Astrocyte of the spinal cord (primary cell): ENCODE measurements around the gene ATG4B.

Source experiments
- DNase-seq: peaks from one replicate; pipeline ENCODE4 v3.0.0; 2011; ENCODE audit warnings: low read depth, low spot score
- H3K4me3 ChIP-seq: 2 replicates; pipeline ENCODE4 v1.5.1; 2011; ENCODE audit warnings: low read depth, mild to moderate bottlenecking, low read length, moderate library complexity
- in situ Hi-C: cut with HindIII; loops from 2 replicates; pipeline ENCODE4 v1.10.0; 2017; ENCODE audit warnings: low sequenced_read_pairs
- TF ChIP-seq, protein P1 (sequence below): IDR thresholded peaks from 2 replicates; pipeline ENCODE4 v1.5.1; 2012; ENCODE audit warnings: low read depth, mild to moderate bottlenecking, low read length, inconsistent platforms

ATG4B gene

DNA sequence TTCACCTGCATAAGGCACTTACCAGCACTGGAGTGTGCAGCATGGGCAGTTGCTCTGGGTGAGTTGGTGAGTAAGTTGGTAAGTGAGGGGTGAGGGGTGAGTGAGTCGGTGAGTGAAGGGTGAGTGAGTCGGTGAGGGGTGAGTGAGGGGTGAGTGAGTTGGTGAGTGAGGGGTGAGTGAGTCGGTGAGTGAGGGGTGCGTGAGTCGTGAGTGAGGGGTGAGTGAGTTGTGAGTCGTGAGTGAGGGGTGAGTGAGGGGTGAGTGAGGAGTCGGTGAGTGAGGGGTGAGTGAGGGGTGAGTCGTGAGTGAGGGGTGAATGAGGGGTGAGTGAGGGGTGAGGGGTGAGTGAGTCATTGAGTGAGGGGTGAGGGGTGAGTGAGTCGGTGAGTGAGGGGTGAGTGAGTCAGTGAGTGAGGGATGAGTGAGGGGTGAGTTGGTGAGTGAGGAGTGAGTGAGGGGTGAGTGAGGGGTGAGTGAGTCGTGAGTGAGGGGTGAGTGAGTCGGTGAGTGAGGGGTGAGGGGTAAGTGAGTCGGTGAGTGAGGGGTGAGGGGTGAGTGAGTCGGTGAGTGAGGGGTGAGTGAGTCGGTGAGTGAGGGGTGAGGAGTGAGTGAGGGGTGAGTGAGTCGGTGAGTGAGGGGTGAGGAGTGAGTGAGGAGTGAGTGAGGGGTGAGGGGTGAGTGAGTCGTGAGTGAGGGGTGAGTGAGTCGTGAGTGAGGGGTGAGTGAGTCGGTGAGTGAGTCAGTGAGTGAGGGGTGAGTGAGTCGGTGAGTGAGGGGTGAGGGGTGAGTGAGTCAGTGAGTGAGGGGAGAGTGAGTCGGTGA lies 17.7 kb upstream of the ATG4B start:
- in situ Hi-C loops: no loop called here
- TF ChIP-seq, protein P1, sequence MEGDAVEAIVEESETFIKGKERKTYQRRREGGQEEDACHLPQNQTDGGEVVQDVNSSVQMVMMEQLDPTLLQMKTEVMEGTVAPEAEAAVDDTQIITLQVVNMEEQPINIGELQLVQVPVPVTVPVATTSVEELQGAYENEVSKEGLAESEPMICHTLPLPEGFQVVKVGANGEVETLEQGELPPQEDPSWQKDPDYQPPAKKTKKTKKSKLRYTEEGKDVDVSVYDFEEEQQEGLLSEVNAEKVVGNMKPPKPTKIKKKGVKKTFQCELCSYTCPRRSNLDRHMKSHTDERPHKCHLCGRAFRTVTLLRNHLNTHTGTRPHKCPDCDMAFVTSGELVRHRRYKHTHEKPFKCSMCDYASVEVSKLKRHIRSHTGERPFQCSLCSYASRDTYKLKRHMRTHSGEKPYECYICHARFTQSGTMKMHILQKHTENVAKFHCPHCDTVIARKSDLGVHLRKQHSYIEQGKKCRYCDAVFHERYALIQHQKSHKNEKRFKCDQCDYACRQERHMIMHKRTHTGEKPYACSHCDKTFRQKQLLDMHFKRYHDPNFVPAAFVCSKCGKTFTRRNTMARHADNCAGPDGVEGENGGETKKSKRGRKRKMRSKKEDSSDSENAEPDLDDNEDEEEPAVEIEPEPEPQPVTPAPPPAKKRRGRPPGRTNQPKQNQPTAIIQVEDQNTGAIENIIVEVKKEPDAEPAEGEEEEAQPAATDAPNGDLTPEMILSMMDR: no peak
- no peak for DNase-seq
- H3K4me3 ChIP-seq: no peak overlapping the region

DNA sequence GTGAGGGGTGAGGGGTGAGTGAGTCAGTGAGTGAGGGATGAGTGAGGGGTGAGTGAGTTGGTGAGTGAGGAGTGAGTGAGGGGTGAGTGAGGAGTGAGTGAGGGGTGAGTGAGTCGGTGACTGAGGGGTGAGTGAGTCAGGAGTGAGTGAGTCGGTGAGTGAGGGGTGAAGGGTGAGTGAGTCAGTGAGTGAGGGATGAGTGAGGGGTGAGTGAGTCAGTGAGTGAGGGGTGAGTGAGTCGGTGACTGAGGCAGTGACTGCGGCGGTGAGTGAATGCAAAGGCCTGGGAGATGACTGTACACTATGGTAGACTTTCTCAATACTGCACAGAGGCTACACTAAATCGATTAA lies 17.1 kb upstream of the ATG4B start:
- TF ChIP-seq, protein P1: no peak
- peak; percentile 10 for DNase-seq
- no peak overlapping the region for H3K4me3 ChIP-seq
- in situ Hi-C loops: no loop called here

DNA sequence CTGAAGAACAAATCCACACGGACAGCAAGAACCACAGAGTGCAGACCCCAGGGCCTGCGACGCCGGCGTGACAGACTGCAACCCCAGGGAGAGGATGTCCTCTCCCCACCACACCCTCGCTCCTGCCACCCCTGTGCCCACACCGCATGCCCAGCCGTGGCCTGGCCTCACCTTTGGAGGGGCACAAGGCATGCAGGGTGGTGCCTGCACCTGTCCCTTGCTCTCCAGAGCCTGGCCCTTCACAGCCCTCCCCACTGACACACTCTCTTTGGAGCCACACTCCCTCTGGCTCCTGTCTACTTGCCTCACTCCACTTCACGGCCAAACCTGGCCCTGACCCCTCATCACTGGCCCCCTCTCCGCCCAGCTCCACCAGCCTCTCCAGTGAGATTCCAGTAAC lies 9.8 kb upstream of the ATG4B start:
- in situ Hi-C loops: no loop called here
- no peak for DNase-seq
- H3K4me3 ChIP-seq: no peak overlapping the region
- TF ChIP-seq, protein P1: no peak

DNA sequence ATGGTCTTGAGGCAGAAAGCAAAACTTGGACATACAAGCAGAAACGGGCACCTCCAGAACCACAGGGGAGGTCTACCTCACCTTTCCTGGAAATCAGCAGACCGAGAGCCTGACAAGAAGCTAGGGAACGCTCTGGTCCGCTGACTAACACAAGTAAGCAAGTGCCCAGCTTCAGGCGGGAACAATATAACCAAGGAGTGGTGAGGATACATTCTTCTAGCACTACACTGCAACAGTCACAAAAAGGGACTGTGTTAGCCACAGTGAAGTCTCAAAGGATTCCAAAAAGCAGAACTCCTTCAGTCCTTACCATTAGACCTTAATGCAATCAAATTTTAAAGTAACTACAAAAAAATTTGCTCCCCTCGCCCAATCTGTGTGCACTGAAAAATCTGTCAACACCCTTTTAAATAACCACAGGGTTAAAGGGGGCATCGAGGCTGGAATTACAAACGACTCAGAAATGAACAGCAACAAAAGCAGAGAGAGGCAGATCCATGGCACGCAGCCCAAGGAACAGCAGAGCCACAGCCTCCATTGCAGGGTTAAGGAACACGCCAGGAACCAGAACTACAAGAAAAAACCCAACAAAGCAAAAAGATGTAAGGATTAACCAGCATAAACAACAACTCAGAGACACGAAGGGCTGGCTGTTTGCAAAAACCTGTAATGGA lies 7.6 kb upstream of the ATG4B start:
- peak; percentile 52 for DNase-seq
- TF ChIP-seq, protein P1: no peak
- in situ Hi-C loops: no loop called here
- H3K4me3 ChIP-seq: no peak overlapping the region

DNA sequence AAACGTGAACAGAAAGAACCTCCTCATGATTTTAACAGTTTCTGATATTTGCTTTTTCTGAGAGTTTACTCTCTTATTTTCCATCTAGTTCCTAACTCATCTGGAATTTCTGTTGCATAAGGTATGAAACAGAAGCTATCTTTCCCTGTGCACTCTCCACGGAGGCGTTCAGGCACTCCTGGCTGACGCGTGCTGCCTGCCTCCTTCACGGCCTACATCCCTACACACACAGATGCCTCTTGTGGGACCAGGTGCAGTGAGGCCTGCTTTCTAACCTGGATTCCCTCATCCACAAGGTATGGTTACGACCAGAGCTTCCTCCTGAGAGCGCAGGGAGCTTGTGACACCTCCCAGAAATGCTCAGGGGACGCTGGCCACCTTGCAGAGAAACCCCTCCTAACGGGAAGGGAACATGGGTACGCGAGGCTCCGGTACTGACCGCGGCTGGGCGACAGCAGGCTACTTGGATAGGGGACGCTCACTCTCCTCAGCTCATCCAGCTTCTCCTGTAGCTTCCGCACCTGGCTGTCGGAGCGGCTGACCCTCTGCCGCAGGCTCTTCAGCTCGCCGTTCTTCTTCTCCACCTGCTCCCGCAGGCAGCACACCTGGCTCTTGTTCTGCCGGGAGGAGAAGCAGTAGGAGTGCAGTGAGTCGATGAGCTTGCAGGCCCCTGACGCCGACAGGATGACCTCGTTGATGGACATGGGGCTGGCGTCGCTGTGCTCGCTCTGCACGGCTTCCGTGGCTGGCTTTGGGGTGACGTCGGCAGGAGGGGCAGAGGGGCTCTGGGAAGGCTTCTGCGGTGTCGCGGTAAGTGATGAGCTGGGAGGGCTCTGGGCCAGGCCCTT lies 4.8 kb upstream of the ATG4B start:
- H3K4me3 ChIP-seq: no peak overlapping the region
- TF ChIP-seq, protein P1: no peak
- DNase-seq: no peak
- in situ Hi-C loops: no loop called here

DNA sequence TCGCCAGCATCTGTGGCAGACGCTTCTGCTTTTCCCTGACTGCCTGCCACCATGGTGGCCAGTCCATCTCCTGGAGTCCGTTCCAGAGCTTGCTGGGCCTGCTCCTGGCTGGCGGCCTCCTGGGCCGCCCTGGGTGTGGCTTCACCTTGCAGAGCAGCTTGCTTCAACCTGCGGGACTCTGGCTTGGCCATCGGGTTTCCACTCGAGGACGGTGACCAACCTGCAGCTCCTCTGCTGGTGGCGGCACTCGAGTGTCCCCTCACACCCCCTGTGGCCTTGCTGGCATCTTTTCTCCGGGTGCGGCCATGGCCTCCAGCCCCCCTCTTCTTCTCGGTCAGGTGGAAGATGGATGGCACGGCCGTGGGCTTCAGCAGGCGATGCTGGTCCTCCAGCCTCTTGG lies 3.9 kb upstream of the ATG4B start:
- TF ChIP-seq, protein P1: no peak
- in situ Hi-C loops: no loop called here
- no peak for DNase-seq
- H3K4me3 ChIP-seq: no peak overlapping the region
